Measurements from ENCODE around the gene OSBPL9. TPM values are rescaled to one million over a fixed set of nuclear protein-coding genes. Genes with fewer than 3 reads are reported as not detected.

Gene OSBPL9
- total RNA-seq, 1 experiment from 2014 or later: 52.6 TPM

DNA sequence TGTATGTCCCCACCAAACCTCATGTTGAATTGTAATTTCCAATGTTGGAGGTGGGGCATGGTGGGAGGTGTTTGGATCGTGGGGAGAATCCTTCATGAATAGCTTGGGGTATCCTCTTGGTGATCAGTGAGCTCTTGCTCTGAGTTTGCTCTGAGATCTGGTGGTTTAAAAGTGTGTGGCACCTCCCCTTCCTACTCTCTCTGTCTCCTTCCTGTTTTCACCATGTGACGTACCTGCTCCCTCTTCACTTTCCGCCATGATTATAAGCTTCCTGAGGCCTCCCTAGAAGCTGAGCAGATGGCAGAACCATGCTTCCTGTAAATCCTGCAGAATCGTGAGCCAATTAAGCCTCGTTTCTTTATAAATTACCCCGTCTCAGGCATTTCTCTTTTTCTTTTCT lies 40.0 kb upstream of the OSBPL9 start:
- ChIA-PET RAD21 (ENCODE audit: low non-redundant PET in 1 of 2, low total read pairs in 2 of 2, uncharacterized antibody in 2 of 2, unreplicated experiment in 2 of 2) (no interaction called here), POLR2A (no interaction called here), CTCF (no interaction called here)
- no peak for ATAC-seq
- Histone ChIP-seq H3K27ac (ENCODE audit: low read depth, low read length) (no peak overlapping the region), H3K4me3 (replicated peaks in 1 of 2; ENCODE audit: low read depth in 1 of 2, low read length in 2 of 2) (no peak overlapping the region), H3K9ac (ENCODE audit: low read length) (no peak overlapping the region), H3K27me3 (ENCODE audit: insufficient read depth, low read length) (no peaks in the 10 kb centered on the region), H3K79me2 (ENCODE audit: insufficient read depth, low read length) (no peaks in the 10 kb centered on the region), H2AFZ (ENCODE audit: low read depth, low read length, poor library complexity, severe bottlenecking) (no peak overlapping the region), H3K9me3 (ENCODE audit: control insufficient read depth in 1 of 2, insufficient read depth in 1 of 2, low read depth in 1 of 2, low read length in 2 of 2) (no peaks in the 10 kb centered on the region), H3K36me3 (ENCODE audit: control insufficient read depth in 1 of 2, insufficient read depth in 2 of 2, low read length in 2 of 2) (no peaks in the 10 kb centered on the region), H3K4me2 (ENCODE audit: low read length) (no peak overlapping the region), H3K4me1 (ENCODE audit: control insufficient read depth in 1 of 2, insufficient read depth in 2 of 2, low read length in 2 of 2) (peaks cover 0 to 8% of the 10 kb centered on the region in 2 experiments; a peak in 2 of 4 replicates), H3K9me2 (ENCODE audit: insufficient read depth) (no peaks in the 10 kb centered on the region), H4K20me1 (ENCODE audit: insufficient read depth) (no peaks in the 10 kb centered on the region)
- intact Hi-C loops (cut with micrococcal nuclease): no loop called here
- no TSS peak for BruUV-seq (replicated peaks)
- no peak for DNase-seq (ENCODE audit: low read depth, low spot score)
- TF ChIP-seq CBX3 (IDR thresholded peaks at IDR 0.05; ENCODE audit: low read depth) (no peak), ZNF274 (IDR thresholded peaks at IDR 0.05; ENCODE audit: low read depth, low read length) (no peak), TCF7L2 (IDR thresholded peaks at IDR 0.05; ENCODE audit: borderline replicate concordance, extremely low read depth, insufficient read depth, insufficient read length) (no peak), SP1 (IDR thresholded peaks at IDR 0.05; ENCODE audit: low read depth) (no peak), RAD21 (IDR thresholded peaks at IDR 0.05; ENCODE audit: low read depth) (no peak), CEBPB (IDR thresholded peaks at IDR 0.05; ENCODE audit: low read depth) (no peak), SIN3A (IDR thresholded peaks at IDR 0.05; ENCODE audit: low read depth) (no peak), EZH2 (IDR thresholded peaks at IDR 0.05) (no peak), EGR1 (IDR thresholded peaks at IDR 0.05; ENCODE audit: low read depth) (no peak), SRF (IDR thresholded peaks at IDR 0.05; ENCODE audit: low read depth) (no peak), ELF1 (IDR thresholded peaks at IDR 0.05; ENCODE audit: borderline replicate concordance, low read depth) (no peak), POLR2A (IDR thresholded peaks at IDR 0.05; ENCODE audit: borderline replicate concordance, extremely low read depth, insufficient read depth, insufficient read length) (no peak), POLR2AphosphoS5 (IDR thresholded peaks at IDR 0.05; ENCODE audit: low read depth, low read length) (no peak)
- TF ChIP-seq, protein P1, sequence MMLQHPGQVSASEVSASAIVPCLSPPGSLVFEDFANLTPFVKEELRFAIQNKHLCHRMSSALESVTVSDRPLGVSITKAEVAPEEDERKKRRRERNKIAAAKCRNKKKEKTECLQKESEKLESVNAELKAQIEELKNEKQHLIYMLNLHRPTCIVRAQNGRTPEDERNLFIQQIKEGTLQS (IDR thresholded peaks at IDR 0.05): no peak
- TF ChIP-seq, protein P2, sequence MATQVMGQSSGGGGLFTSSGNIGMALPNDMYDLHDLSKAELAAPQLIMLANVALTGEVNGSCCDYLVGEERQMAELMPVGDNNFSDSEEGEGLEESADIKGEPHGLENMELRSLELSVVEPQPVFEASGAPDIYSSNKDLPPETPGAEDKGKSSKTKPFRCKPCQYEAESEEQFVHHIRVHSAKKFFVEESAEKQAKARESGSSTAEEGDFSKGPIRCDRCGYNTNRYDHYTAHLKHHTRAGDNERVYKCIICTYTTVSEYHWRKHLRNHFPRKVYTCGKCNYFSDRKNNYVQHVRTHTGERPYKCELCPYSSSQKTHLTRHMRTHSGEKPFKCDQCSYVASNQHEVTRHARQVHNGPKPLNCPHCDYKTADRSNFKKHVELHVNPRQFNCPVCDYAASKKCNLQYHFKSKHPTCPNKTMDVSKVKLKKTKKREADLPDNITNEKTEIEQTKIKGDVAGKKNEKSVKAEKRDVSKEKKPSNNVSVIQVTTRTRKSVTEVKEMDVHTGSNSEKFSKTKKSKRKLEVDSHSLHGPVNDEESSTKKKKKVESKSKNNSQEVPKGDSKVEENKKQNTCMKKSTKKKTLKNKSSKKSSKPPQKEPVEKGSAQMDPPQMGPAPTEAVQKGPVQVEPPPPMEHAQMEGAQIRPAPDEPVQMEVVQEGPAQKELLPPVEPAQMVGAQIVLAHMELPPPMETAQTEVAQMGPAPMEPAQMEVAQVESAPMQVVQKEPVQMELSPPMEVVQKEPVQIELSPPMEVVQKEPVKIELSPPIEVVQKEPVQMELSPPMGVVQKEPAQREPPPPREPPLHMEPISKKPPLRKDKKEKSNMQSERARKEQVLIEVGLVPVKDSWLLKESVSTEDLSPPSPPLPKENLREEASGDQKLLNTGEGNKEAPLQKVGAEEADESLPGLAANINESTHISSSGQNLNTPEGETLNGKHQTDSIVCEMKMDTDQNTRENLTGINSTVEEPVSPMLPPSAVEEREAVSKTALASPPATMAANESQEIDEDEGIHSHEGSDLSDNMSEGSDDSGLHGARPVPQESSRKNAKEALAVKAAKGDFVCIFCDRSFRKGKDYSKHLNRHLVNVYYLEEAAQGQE (IDR thresholded peaks at IDR 0.05; ENCODE audit: low read depth): no peak
- TF ChIP-seq, protein P3, sequence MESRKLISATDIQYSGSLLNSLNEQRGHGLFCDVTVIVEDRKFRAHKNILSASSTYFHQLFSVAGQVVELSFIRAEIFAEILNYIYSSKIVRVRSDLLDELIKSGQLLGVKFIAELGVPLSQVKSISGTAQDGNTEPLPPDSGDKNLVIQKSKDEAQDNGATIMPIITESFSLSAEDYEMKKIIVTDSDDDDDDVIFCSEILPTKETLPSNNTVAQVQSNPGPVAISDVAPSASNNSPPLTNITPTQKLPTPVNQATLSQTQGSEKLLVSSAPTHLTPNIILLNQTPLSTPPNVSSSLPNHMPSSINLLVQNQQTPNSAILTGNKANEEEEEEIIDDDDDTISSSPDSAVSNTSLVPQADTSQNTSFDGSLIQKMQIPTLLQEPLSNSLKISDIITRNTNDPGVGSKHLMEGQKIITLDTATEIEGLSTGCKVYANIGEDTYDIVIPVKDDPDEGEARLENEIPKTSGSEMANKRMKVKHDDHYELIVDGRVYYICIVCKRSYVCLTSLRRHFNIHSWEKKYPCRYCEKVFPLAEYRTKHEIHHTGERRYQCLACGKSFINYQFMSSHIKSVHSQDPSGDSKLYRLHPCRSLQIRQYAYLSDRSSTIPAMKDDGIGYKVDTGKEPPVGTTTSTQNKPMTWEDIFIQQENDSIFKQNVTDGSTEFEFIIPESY (IDR thresholded peaks at IDR 0.05; ENCODE audit: extremely low read depth, insufficient replicate concordance, low read length): no peak
- TF ChIP-seq, protein P4, sequence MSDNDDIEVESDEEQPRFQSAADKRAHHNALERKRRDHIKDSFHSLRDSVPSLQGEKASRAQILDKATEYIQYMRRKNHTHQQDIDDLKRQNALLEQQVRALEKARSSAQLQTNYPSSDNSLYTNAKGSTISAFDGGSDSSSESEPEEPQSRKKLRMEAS (IDR thresholded peaks at IDR 0.05): no peak
- TF ChIP-seq, protein P5, sequence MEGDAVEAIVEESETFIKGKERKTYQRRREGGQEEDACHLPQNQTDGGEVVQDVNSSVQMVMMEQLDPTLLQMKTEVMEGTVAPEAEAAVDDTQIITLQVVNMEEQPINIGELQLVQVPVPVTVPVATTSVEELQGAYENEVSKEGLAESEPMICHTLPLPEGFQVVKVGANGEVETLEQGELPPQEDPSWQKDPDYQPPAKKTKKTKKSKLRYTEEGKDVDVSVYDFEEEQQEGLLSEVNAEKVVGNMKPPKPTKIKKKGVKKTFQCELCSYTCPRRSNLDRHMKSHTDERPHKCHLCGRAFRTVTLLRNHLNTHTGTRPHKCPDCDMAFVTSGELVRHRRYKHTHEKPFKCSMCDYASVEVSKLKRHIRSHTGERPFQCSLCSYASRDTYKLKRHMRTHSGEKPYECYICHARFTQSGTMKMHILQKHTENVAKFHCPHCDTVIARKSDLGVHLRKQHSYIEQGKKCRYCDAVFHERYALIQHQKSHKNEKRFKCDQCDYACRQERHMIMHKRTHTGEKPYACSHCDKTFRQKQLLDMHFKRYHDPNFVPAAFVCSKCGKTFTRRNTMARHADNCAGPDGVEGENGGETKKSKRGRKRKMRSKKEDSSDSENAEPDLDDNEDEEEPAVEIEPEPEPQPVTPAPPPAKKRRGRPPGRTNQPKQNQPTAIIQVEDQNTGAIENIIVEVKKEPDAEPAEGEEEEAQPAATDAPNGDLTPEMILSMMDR (IDR thresholded peaks at IDR 0.05 in 2 of 3, conservative IDR thresholded peaks at IDR 0.05 in 1 of 3; ENCODE audit: borderline replicate concordance in 1 of 3, insufficient read depth in 1 of 3, low read depth in 2 of 3, low read length in 2 of 3): no peak
